ENCODE measurements around the gene INPP5F. TPM values are rescaled to one million over a fixed set of nuclear protein-coding genes. Genes with fewer than 3 reads are reported as not detected.

INPP5F gene
- total RNA-seq, 2 donors from 2014 or later, result 6.2 to 8.3 TPM

DNA sequence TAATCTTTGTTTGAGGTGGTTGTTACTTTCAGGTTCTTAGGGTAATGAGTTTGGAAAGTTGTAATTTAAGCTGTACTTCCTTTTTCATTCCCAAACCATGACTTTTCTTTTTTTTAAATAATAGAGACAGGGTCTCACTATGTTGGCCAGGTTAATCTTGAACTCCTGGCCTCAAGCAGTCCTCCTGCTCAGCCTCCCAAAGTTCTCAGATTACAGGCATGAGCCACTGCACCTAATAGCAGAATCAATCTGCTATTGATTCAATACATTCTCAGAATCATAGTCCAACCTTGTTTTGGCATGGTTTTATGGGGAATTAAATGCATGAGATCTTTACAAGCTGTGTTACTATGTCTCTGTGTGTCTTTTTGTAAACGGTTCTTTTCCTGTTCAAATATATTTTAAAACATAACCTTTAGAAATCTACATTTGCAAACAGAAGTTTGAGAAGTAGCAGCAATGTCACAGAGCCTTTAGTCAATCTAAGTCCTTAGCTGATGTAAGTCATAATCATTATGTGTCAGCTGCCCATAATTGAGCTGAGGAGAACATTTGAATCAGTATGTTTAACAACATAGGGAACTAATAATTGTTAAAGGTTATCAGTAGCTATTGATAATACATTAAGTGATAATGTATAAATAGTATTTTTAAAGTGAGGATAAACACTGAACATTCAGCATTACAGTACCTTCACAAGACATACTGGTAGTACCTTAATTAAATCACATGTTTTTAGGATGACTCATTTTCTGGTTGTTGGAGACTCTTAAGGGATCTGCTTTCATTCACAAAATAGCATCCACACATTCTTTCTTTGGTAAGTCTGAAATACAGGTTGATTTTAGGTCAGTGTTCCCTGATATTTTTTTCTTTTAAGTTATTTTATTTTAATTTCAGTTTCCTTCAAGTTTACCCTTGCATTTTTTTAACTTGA, 8.8 kb downstream of the INPP5F start:
- DNase-seq, result no peak
- intact Hi-C loops (cut with DNase I), result no loop called here

DNA sequence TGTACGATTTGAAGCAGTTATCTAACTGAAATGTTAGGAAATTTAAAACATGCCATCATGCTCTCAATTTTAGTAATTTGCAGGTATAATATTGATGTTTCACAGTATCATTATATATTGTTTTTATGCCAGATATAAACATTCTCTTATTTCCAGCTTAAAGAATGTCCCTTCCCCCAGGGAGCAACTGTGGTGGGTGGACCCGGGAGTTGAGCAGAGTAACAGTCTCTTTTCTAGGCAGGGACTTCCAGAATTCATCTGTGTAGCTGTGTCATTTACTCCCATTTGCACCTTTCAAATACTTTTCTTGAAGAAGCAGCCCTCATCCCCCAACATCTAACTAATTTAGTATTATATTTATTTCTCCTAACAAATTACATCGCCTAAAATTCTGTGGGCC, 9.6 kb downstream of the INPP5F start:
- ATAC-seq, result no peak
- intact Hi-C loops (cut with DNase I), result no loop called here
- DNase-seq, result no peak

More for the DNA sequence above, 8.8 kb downstream of the INPP5F start:
- peak in 1 of 2 donors; percentile 60 for ATAC-seq

DNA sequence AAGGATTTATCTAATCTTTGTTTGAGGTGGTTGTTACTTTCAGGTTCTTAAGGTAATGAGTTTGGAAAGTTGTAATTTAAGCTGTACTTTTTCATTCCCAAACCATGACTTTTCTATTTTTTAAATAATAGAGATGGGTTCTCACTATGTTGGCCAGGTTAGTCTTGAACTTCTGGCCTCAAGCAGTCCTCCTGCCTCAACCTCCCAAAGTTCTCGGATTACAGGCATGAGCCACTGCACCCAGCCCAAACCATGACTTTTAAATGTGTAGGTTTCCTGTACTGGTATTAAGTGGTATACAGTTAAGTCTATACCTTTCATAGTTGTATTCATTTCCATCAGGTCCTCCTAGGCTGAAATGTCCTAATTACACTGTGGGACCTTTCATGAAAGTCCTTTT, 10.4 kb downstream of the INPP5F start:
- intact Hi-C loops (cut with DNase I), result no loop called here
- DNase-seq (no peak), ATAC-seq (no peak)

GRCh38 chr10:119737039-119737663, 11.3 kb downstream of the INPP5F start:
- intact Hi-C loops (cut with DNase I), result no loop called here
- ATAC-seq (no peak), DNase-seq (no peak)

DNA sequence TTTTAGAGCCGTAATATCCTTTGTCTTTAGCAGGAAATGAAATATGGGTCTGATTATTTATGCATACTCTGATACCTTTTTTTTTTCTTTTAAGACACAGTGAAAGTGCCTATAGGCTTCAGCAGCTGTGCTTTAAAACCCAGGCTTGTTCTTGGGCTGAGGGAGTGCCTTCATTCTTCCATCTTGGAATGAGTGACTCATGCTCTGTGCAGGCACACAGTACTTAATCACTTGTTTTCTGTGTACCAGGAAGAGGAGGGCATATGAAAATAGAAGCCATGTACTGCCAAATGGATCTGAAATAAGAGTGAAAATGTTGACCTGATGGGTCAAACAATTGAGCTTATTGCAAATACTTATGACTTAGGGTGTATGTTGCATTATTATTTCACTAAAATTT, 12.0 kb downstream of the INPP5F start:
- intact Hi-C loops (cut with DNase I), result no loop called here
- peak; percentile 61 to 98 for ATAC-seq
- DNase-seq, result no peak

GRCh38 chr10:119738962-119739361, 13.1 kb downstream of the INPP5F start:
- no peak for ATAC-seq
- no peak for DNase-seq
- intact Hi-C loops (cut with DNase I), result no loop called here

- no peak for DNase-seq
- ATAC-seq, result no peak
- intact Hi-C loops (cut with DNase I), result no loop called here
Measured at GRCh38 chr10:119740096-119740495, 14.2 kb downstream of the INPP5F start.

GRCh38 chr10:119742947-119743648, 17.2 kb downstream of the INPP5F start:
- intact Hi-C loops (cut with DNase I), result no loop called here
- DNase-seq (no peak), ATAC-seq (peak; percentile 55 to 70)

GRCh38 chr10:119747940-119748339, 22.1 kb downstream of the INPP5F start:
- no peak for ATAC-seq
- intact Hi-C loops (cut with DNase I), result no loop called here
- DNase-seq, result no peak

DNA sequence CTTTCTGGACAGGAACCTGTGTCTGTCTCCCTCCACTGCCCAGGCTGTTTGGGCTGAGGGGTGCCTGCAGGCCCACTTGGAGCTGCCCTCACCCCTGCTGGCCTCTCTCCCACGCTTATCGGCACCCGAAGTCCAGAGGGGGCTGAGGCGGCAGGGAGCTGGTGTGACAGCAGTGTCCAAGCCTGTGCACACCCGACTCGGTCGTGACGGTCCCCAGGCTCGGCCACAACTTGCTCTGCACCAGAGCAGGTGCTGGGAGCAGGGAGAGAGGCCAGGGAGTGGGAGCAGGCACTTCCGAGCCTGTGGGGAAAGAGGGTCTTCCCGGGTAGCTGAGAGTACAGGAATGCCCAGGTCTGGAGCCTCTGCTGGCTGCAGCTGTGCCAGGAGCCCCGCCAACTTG, 23.0 kb downstream of the INPP5F start:
- intact Hi-C loops (cut with DNase I), result no loop called here
- DNase-seq (no peak), ATAC-seq (no peak)

GRCh38 chr10:119749455-119749854, 23.6 kb downstream of the INPP5F start:
- ATAC-seq, result no peak
- DNase-seq, result no peak
- intact Hi-C loops (cut with DNase I), result no loop called here

DNA sequence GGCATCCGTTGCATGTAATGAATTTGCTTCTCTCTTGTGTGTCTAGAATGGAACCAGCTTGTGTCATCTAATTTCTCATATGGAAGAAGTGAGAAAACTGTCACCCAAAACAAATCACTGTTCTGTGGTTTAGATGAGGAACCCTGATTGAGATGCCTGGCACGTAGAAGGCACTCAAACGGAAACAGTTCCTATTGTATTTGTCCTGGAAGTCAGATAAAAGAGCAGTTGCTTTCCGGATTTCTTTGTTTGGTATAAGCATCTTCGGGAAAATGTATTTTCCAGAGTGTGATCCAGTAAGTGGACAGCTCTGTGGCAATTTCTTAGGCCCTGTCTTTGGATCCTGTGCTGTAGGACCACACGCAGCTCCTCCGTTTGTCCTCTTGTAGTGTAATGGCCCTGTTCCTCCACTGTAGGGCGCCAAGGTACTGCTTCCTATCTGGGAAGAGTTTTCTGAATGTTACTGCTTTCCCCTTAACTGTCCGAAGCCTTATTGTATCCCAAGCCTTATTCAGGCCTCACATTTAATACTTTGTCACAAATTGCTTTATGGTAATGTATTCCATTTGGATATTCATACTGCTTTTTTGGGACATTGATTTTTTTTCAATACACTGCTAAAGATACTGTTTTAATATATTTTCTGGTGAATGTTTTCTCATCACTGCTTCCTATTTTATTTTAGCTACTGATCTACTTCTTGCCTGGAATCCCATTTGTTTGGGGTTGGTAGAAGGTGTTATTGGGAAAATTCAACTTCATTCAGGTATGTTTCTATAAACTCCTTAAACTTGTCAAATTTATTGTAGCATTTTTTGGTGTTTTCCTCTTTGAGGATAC, 24.8 kb downstream of the INPP5F start:
- intact Hi-C loops (cut with DNase I), result loop anchor here in 1 of 2 donors (5.0 to 10.0 kb wide), 2 partner anchors 107 to 584 kb away; no protein-coding TSS in a partner anchor
- DNase-seq, result peak; percentile 66
- peak; percentile 96 for ATAC-seq

GRCh38 chr10:119753309-119753708, 27.5 kb downstream of the INPP5F start:
- DNase-seq (no peak), ATAC-seq (no peak)
- intact Hi-C loops (cut with DNase I), result loop anchor here in 1 of 2 donors (5.0 to 10.0 kb wide), 2 partner anchors 104 to 581 kb away; no protein-coding TSS in a partner anchor

DNA sequence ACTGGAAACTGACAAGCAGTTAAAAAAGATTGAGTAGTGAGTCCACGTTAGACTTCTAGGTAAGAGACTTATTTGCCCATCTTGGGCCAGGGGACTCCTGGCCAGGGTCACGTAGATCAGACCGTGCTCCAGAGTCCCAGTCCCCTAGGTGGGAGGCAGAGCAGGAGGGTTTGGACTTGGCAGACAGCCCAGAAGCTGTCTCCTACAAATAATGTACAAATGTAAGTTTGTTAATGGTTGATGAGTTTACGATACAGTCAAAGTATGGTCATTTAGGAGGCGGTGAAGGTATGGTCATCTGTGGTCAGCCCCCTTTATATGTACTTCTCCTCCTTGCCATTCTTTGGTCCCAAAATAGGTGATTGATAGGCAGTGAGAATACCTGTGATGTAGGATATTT, 28.2 kb downstream of the INPP5F start:
- ATAC-seq, result no peak
- intact Hi-C loops (cut with DNase I), result loop anchor here in 1 of 2 donors (5.0 to 10.0 kb wide), 2 partner anchors 103 to 581 kb away; no protein-coding TSS in a partner anchor
- DNase-seq, result no peak

DNA sequence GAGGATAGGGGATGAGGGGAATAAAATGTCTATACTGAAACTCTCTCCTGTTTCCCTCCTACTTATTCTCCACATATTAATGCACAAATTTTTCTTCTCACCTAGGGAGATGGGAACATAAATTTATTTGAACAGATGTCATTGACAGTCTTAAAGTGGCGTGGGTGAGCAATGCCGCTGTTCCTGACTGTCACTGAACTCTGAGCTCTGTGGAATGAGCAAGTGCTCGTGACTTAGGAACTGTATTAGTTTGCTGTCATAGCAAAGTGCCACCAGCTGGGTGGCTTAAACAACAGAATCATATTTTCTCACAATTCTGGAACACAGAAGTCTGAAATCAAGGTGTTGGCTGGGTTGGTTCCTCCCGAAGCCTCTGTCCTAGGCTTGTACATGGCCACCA, 29.1 kb downstream of the INPP5F start:
- intact Hi-C loops (cut with DNase I), result loop anchor here in 1 of 2 donors (5.0 to 10.0 kb wide), 2 partner anchors 102 to 580 kb away; no protein-coding TSS in a partner anchor
- DNase-seq (no peak), ATAC-seq (no peak)

DNA sequence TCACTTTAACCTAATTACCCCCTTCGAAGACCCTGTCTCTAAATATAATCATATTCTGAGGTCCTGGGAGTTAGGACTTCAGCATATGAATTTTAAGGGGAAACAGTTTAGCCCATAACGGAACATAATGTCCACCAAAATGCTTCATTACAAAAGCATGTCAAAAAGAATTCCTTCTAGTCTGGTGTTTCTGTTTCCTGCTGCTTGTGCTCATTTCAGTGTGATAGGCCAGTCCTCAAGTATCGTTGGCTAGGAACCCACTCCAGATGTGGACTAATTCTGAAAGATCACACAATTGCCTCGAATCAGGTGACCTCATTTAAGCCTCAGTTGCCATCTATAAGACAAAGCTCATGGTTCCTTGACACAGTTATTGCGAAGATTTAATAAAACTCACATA, 29.6 kb downstream of the INPP5F start:
- ATAC-seq (no peak), DNase-seq (no peak)
- intact Hi-C loops (cut with DNase I), result loop anchor here in 1 of 2 donors (10.0 kb wide), 1 partner anchor 579 kb away; no protein-coding TSS in a partner anchor

- ATAC-seq (no peak), DNase-seq (no peak)
- intact Hi-C loops (cut with DNase I), result loop anchor here in 1 of 2 donors (10.0 kb wide), 1 partner anchor 576 kb away; no protein-coding TSS in a partner anchor
Measured at GRCh38 chr10:119758448-119759195, 32.8 kb downstream of the INPP5F start.

DNA sequence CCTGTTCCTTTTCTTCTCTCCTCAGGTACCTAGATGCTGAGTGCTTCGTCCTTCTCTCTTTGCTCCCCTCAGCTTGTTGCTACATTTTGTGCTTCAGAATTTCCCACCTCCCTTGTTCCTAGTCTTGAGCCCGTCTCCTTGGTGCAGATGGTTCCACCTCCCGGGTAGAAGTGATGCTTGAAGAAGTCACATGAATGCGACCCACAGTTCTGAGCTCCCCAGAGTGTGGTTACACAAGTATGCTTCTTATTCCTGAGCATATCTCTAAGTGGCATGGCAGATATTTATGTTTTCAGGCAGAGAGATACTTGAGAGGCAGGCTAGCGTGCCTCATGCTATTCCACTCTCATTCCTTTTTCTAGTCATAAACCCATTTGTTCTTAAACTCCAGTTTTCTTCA, 34.0 kb downstream of the INPP5F start:
- ATAC-seq (no peak), DNase-seq (no peak)
- intact Hi-C loops (cut with DNase I), result loop anchor here in 1 of 2 donors (10.0 kb wide), 1 partner anchor 575 kb away; no protein-coding TSS in a partner anchor
